ENCODE results near the gene MIPEP. TPM values are rescaled to one million over a fixed set of nuclear protein-coding genes. Genes with fewer than 3 reads are reported as not detected.

The MIPEP gene
- total and polyA plus RNA-seq, 9 of the 15 experiments (the other 6 are each of a cell fraction or from before 2014, with no cell fraction given): 1.7 to 19.3 (median 13.1) TPM

DNA sequence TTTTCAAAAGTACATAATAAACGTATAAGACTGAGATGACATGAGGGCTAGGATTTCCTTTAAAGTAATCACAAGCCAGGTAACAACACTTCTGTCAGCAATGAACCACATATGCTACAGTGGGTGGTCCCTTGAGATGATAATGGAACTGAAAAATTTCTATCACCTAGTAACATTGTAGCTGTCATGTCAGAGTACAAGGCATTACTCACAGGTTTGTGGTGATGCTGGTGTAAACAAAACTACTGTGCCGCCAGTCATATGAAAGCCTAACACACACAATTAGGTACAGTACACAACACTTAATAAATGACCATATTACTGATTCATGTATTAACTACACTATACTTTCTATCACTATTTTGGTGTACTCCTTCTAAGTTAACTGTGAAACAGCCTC is 36.8 kb downstream of the MIPEP start (continued):
- no peak for TF ChIP-seq ELF4 (CRISPR knock-in tag; IDR thresholded peaks at IDR 0.05)
- TF ChIP-seq PHF20 (IDR thresholded peaks at IDR 0.05; ENCODE audit: partially characterized antibody): no peak

DNA sequence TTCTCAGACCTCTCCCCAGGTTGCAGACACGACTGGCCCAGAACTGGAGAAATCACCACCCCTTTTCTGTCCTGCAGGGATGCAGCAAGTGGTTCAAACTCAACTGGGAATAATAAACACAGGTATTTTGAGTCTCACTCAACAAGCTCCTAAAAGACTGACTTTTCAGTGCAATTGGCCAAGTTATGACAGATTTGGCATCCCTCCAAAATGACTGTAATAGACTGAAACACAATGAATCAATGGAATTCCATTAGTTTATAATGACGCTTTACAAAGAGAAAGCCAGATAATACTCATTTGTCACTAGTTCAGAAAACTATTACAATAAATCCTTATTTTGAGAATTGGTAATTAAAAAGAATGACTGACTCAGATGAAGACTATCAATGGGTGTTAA is 38.1 kb downstream of the MIPEP start:
- no TSS peak for BruUV-seq (replicated peaks)
- H3K27me3 ChIP-seq (ENCODE audit: control insufficient read depth in 2 of 2, insufficient read depth in 2 of 2, low read length in 2 of 2): no peaks in the 10 kb centered on the region
- no peaks in the 10 kb centered on the region for H3K36me3 ChIP-seq (ENCODE audit: control insufficient read depth, insufficient read depth, low read length)
- H3K9ac ChIP-seq (ENCODE audit: insufficient read depth in 1 of 2, low read depth in 2 of 2, low read length in 2 of 2): no peak overlapping the region
- no peaks in the 10 kb centered on the region for H4K20me1 ChIP-seq (replicated peaks; ENCODE audit: control insufficient read depth, insufficient read depth, low read length)
- H2AFZ ChIP-seq (ENCODE audit: low read depth, low read length): no peak overlapping the region
- no peak for ATAC-seq
- no peak overlapping the region for H3K4me3 ChIP-seq
- in situ Hi-C loops (cut with MboI): no loop called here
- ChIA-PET POLR2A (no interaction called here), CTCF (ENCODE audit: low intra/inter-chr PET ratio) (no interaction called here)
- no peaks in the 10 kb centered on the region for H3K9me1 ChIP-seq (ENCODE audit: control insufficient read depth, insufficient read depth, low read length)
- no peak overlapping the region for H3K4me2 ChIP-seq (ENCODE audit: insufficient read depth, low read length)
- no peak for DNase-seq (ENCODE audit: extremely low read depth in 1 of 4, low spot score in 3 of 4)
- WGBS (ENCODE audit: insufficient coverage, low coverage, missing lambda C conversion rate): 83% methylated on average over 2 of the region's 2 CpGs
- H3K4me1 ChIP-seq (replicated peaks in 1 of 2; ENCODE audit: control insufficient read depth in 2 of 2, insufficient read depth in 2 of 2, low read length in 2 of 2): peaks cover 0 to 10% of the 10 kb centered on the region in 2 experiments; a peak in 2 of 5 replicates
- TF ChIP-seq NFIC (IDR thresholded peaks at IDR 0.05): peak; percentile 30; the same call in 1 of the 2 replicates
- TF ChIP-seq, protein P1, sequence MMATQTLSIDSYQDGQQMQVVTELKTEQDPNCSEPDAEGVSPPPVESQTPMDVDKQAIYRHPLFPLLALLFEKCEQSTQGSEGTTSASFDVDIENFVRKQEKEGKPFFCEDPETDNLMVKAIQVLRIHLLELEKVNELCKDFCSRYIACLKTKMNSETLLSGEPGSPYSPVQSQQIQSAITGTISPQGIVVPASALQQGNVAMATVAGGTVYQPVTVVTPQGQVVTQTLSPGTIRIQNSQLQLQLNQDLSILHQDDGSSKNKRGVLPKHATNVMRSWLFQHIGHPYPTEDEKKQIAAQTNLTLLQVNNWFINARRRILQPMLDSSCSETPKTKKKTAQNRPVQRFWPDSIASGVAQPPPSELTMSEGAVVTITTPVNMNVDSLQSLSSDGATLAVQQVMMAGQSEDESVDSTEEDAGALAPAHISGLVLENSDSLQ (IDR thresholded peaks at IDR 0.05): no peak
- no peak overlapping the region for H3K27ac ChIP-seq (ENCODE audit: extremely low read depth, low read depth, low read length)
- intact Hi-C loops (cut with micrococcal nuclease): no loop called here
- no peaks in the 10 kb centered on the region for H3K79me2 ChIP-seq (ENCODE audit: control insufficient read depth, insufficient read depth, low read length)
- FAIRE-seq: no peak
- H3K9me3 ChIP-seq (replicated peaks; ENCODE audit: control insufficient read depth, insufficient read depth, low read depth, low read length): no peaks in the 10 kb centered on the region

DNA sequence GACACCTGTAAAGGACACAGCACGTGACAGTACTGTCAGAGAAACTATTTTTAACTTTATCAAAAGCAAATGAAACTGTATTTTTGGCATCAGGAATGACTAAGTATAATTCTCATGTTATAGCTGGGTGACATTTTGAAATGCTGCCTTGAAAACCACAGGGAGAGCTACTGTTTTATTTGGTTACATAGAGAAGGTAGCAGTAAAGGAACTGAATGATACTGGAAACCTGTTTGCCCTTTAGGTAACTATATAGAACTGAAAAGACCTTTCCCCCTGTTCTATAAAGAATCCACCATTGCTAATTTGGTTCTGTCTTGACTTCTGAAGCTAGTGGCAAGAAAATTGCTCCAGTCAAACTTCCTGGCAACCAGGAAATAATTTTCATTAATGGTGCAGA is 39.1 kb downstream of the MIPEP start:
- Histone ChIP-seq H3K9me1 (ENCODE audit: control insufficient read depth, insufficient read depth, low read length) (no peaks in the 10 kb centered on the region), H2AFZ (ENCODE audit: low read depth, low read length) (no peak overlapping the region), H3K36me3 (ENCODE audit: control insufficient read depth, insufficient read depth, low read length) (no peaks in the 10 kb centered on the region), H3K27ac (ENCODE audit: extremely low read depth, low read depth, low read length) (no peak overlapping the region), H3K9ac (ENCODE audit: insufficient read depth in 1 of 2, low read depth in 2 of 2, low read length in 2 of 2) (no peak overlapping the region), H3K4me2 (ENCODE audit: insufficient read depth, low read length) (no peak overlapping the region), H3K4me1 (replicated peaks in 1 of 2; ENCODE audit: control insufficient read depth in 2 of 2, insufficient read depth in 2 of 2, low read length in 2 of 2) (peaks cover 0 to 12% of the 10 kb centered on the region in 2 experiments; a peak in 2 of 5 replicates), H3K27me3 (ENCODE audit: control insufficient read depth in 2 of 2, insufficient read depth in 2 of 2, low read length in 2 of 2) (no peaks in the 10 kb centered on the region), H3K4me3 (no peak overlapping the region), H3K79me2 (ENCODE audit: control insufficient read depth, insufficient read depth, low read length) (no peaks in the 10 kb centered on the region), H4K20me1 (replicated peaks; ENCODE audit: control insufficient read depth, insufficient read depth, low read length) (no peaks in the 10 kb centered on the region), H3K9me3 (replicated peaks; ENCODE audit: control insufficient read depth, insufficient read depth, low read depth, low read length) (no peaks in the 10 kb centered on the region)
- TF ChIP-seq MYBL2 (IDR thresholded peaks at IDR 0.05; ENCODE audit: low read depth): no peak
- no peak for TF ChIP-seq MYBL2 (CRISPR knock-in tag; IDR thresholded peaks at IDR 0.05; ENCODE audit: borderline replicate concordance)
- TF ChIP-seq BACH1 (tag; IDR thresholded peaks at IDR 0.05): no peak
- no peak for TF ChIP-seq RUNX1 (IDR thresholded peaks at IDR 0.05; ENCODE audit: low read depth)
- no peak for TF ChIP-seq SAFB (IDR thresholded peaks at IDR 0.05; ENCODE audit: borderline replicate concordance, low read depth, low read length)
- no peak for TF ChIP-seq ZSCAN29 (IDR thresholded peaks at IDR 0.05)
- no peak for TF ChIP-seq FOXA1 (IDR thresholded peaks at IDR 0.05; ENCODE audit: borderline replicate concordance)
- TF ChIP-seq ZNF23 (CRISPR knock-in tag; IDR thresholded peaks at IDR 0.05): no peak
- no peak for TF ChIP-seq PHF8 (IDR thresholded peaks at IDR 0.05; ENCODE audit: borderline replicate concordance, low read length)
- no peak for TF ChIP-seq MYNN (IDR thresholded peaks at IDR 0.05)
- no peak for TF ChIP-seq MYNN (CRISPR knock-in tag; IDR thresholded peaks at IDR 0.05)
- ChIA-PET CTCF (ENCODE audit: low intra/inter-chr PET ratio) (no interaction called here), POLR2A (no interaction called here)
- DNase-seq (ENCODE audit: extremely low read depth in 1 of 4, low spot score in 3 of 4) (no peak), ATAC-seq (no peak), FAIRE-seq (no peak)
- in situ Hi-C loops (cut with MboI): no loop called here
- intact Hi-C loops (cut with micrococcal nuclease): no loop called here
- no TSS peak for BruUV-seq (replicated peaks)
- 11% methylated on average over 1 of the region's 1 CpG for WGBS (ENCODE audit: insufficient coverage, low coverage, missing lambda C conversion rate)

Data from K562 (cell line).